MM.1S (cell line): ENCODE data around the gene DBF4B.

Source experiments
- DNase-seq: peaks from one replicate; pipeline ENCODE4 v3.0.0-alpha.2; 2015
- H2AFZ ChIP-seq: fragments of 300-600 bp; sonication (generic); 2 replicates; pipeline ENCODE4 v1.6.0; 2016; ENCODE audit warnings: antibody characterized with exemption, low read length
- H3F3A ChIP-seq: fragments of 300-600 bp; sonication (generic); 2 replicates; pipeline ENCODE4 v1.6.1; 2016; ENCODE audit warnings: mild to moderate bottlenecking, antibody characterized with exemption, low read length, moderate library complexity, mixed read lengths; ENCODE audit not compliant: insufficient read depth
- H3K27ac ChIP-seq: fragments of 300-600 bp; sonication (generic); 2 replicates; pipeline ENCODE4 v1.5.1; 2016; ENCODE audit warnings: mild to moderate bottlenecking, low read length
- H3K27me3 ChIP-seq: fragments of 300-600 bp; sonication (generic); replicated peaks from 2 replicates; pipeline ENCODE4 v1.6.0; 2016; ENCODE audit warnings: low read length; ENCODE audit not compliant: insufficient read depth
- H3K36me3 ChIP-seq: fragments of 300-600 bp; sonication (generic); replicated peaks from 2 replicates; pipeline ENCODE4 v1.6.1; 2016; ENCODE audit warnings: mild to moderate bottlenecking, low read length, mixed read lengths; ENCODE audit not compliant: insufficient read depth
- H3K4me1 ChIP-seq: fragments of 300-600 bp; sonication (generic); 2 replicates; pipeline ENCODE4 v1.6.1; 2016; ENCODE audit warnings: low read length, mixed read lengths
- H3K4me2 ChIP-seq: fragments of 300-600 bp; sonication (generic); 2 replicates; pipeline ENCODE4 v1.6.0; 2016; ENCODE audit warnings: low read depth, low read length
- H3K4me3 ChIP-seq: fragments of 300-600 bp; sonication (generic); 2 replicates; pipeline ENCODE4 v1.5.1; 2016; ENCODE audit warnings: low read length, mixed read lengths
- H3K79me2 ChIP-seq: fragments of 300-600 bp; sonication (generic); 2 replicates; pipeline ENCODE4 v1.6.1; 2016; ENCODE audit warnings: mixed run types, low read length, mixed read lengths
- H3K9ac ChIP-seq: fragments of 300-600 bp; sonication (generic); 2 replicates; pipeline ENCODE4 v1.6.1; 2016; ENCODE audit warnings: low read length, mixed read lengths
- H3K9me2 ChIP-seq: fragments of 300-600 bp; sonication (generic); replicated peaks from 2 replicates; pipeline ENCODE4 v1.6.1; 2016; ENCODE audit warnings: mild to moderate bottlenecking, low read length, mixed read lengths; ENCODE audit not compliant: insufficient read depth
- H3K9me3 ChIP-seq: fragments of 300-600 bp; sonication (generic); replicated peaks from 2 replicates; pipeline ENCODE4 v1.6.1; 2016; ENCODE audit warnings: mild to moderate bottlenecking, low read length, mixed read lengths; ENCODE audit not compliant: insufficient read depth
- H4K20me1 ChIP-seq: fragments of 300-600 bp; sonication (generic); 2 replicates; pipeline ENCODE4 v1.6.1; 2016; ENCODE audit warnings: mild to moderate bottlenecking, low read length, moderate library complexity, mixed read lengths; ENCODE audit not compliant: insufficient read depth
- CTCF ChIP-seq: fragments of 300-600 bp; sonication (generic); IDR thresholded peaks from 2 replicates; pipeline ENCODE4 v1.5.1; 2016; ENCODE audit warnings: antibody characterized with exemption, low read length, mixed read lengths
- EZH2 ChIP-seq: fragments of 300-600 bp; sonication (generic); optimal IDR thresholded peaks from 2 replicates; pipeline ENCODE3; 2017; ENCODE audit warnings: low read depth, mild to moderate bottlenecking, antibody characterized with exemption, low read length, mixed read lengths
- EZH2phosphoT487 ChIP-seq: fragments of 300-600 bp; sonication (generic); IDR thresholded peaks from 2 replicates; pipeline ENCODE4 v1.6.1; 2018; ENCODE audit warnings: antibody characterized with exemption, low read length

DBF4B gene

DNA sequence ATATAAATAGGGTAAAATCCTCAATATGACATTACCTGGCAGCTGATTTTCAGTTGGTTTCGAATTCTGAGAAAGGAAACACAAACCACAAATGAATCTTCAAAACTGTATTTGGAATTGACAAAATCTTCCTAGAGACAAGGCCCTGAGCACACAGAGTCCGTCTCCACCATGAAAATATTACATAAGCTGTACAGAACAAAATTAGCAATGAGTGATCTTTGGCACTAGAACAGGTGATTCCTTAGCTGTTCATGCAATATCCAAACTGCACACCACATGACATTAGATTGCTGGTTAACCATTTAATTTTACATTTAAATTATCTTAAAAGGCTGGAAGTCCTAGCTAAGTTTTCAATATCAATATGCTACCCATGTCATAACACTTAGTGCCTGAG, 89.9 kb downstream of the DBF4B start:
- H3F3A ChIP-seq, result no peaks in the 10 kb centered on the region
- no peaks in the 10 kb centered on the region for H3K36me3 ChIP-seq
- peaks cover 8% of the 10 kb centered on the region; the same call in 1 of the 2 replicates for H3K4me1 ChIP-seq
- no peak overlapping the region for H2AFZ ChIP-seq
- no peak overlapping the region for H3K9ac ChIP-seq
- no peaks in the 10 kb centered on the region for H3K9me2 ChIP-seq
- H3K4me3 ChIP-seq, result no peak overlapping the region
- DNase-seq, result no peak
- H3K9me3 ChIP-seq, result no peaks in the 10 kb centered on the region
- no peaks in the 10 kb centered on the region for H3K79me2 ChIP-seq
- H4K20me1 ChIP-seq, result no peaks in the 10 kb centered on the region
- no peak overlapping the region for H3K4me2 ChIP-seq
- H3K27me3 ChIP-seq, result no peaks in the 10 kb centered on the region
- no peak overlapping the region for H3K27ac ChIP-seq
- TF ChIP-seq EZH2phosphoT487 (no peak), EZH2 (no peak), CTCF (no peak)
